ENCODE measurements around the gene PARM1. TPM values are rescaled to one million over a fixed set of nuclear protein-coding genes. Genes with fewer than 3 reads are reported as not detected.

PARM1 gene
- polyA plus RNA-seq, 3 donors: 0.06 to 0.54 (median 0.27) TPM

DNA sequence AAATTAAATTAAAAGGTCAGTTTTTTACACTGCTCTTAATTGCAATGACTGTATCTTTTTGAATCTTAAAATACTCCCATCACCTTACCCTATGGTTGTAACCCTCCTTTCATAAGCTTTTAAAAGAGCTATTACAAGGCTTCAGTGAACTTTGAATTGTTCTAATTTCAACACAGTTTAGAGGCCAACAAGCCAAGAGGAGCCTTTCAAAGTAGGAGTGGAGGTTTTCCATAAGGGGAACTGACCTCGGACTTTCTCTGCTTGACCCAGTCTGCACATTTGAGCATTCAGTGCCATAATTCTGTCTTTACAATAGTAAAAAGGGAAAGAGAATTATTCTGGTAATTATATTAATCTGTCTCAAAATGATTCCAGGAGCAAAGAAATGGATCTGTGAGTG lies 98.9 kb downstream of the PARM1 start:
- Histone ChIP-seq H3K79me2 (ENCODE audit: insufficient read depth, low read length) (no peaks in the 10 kb centered on the region), H3K9ac (ENCODE audit: insufficient read depth, low read length, poor library complexity, severe bottlenecking) (no peak overlapping the region), H3K36me3 (replicated peaks in 1 of 2; ENCODE audit: control insufficient read depth in 1 of 2, insufficient read depth in 2 of 2, low read length in 2 of 2) (no peaks in the 10 kb centered on the region), H3K4me1 (ENCODE audit: control insufficient read depth in 1 of 2, insufficient read depth in 2 of 2, low read length in 2 of 2) (peaks cover 41 to 45% of the 10 kb centered on the region in 2 donors), H3K27me3 (ENCODE audit: control insufficient read depth in 2 of 2, insufficient read depth in 2 of 2, low read length in 2 of 2) (no peaks in the 10 kb centered on the region), H3K4me2 (replicated peaks; ENCODE audit: extremely low read depth, low read length, poor library complexity, severe bottlenecking) (no peak overlapping the region), H2AFZ (ENCODE audit: insufficient read depth, low read depth, low read length, poor library complexity, severe bottlenecking) (no peak overlapping the region), H4K20me1 (ENCODE audit: insufficient read depth, low read length) (no peaks in the 10 kb centered on the region), H3K27ac (ENCODE audit: low read depth in 1 of 2, low read length in 2 of 2) (no peak overlapping the region), H3K9me3 (replicated peaks in 1 of 2; ENCODE audit: control insufficient read depth in 1 of 2, insufficient read depth in 1 of 2, low read length in 2 of 2) (no peaks in the 10 kb centered on the region), H3K4me3 (replicated peaks in 1 of 3; ENCODE audit: low read depth in 2 of 3, low read length in 3 of 3) (no peak overlapping the region)
- Mint-ChIP-seq H3K4me1 (peaks cover 37% of the 10 kb centered on the region), H3K9me3 (peaks cover 0 to 9% (median 4%) of the 10 kb centered on the region in 7 donors), H3K27me3 (ENCODE audit: low read depth in 3 of 3) (peaks cover 0 to 4% (median 3%) of the 10 kb centered on the region in 3 donors), H3K27ac (no peak overlapping the region), H3K4me3 (no peak overlapping the region), H3K36me3 (no peaks in the 10 kb centered on the region)
- TF ChIP-seq, protein P1, sequence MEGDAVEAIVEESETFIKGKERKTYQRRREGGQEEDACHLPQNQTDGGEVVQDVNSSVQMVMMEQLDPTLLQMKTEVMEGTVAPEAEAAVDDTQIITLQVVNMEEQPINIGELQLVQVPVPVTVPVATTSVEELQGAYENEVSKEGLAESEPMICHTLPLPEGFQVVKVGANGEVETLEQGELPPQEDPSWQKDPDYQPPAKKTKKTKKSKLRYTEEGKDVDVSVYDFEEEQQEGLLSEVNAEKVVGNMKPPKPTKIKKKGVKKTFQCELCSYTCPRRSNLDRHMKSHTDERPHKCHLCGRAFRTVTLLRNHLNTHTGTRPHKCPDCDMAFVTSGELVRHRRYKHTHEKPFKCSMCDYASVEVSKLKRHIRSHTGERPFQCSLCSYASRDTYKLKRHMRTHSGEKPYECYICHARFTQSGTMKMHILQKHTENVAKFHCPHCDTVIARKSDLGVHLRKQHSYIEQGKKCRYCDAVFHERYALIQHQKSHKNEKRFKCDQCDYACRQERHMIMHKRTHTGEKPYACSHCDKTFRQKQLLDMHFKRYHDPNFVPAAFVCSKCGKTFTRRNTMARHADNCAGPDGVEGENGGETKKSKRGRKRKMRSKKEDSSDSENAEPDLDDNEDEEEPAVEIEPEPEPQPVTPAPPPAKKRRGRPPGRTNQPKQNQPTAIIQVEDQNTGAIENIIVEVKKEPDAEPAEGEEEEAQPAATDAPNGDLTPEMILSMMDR (IDR thresholded peaks at IDR 0.05): no peak
- intact Hi-C loops (cut with micrococcal nuclease): no loop called here
- DNase-seq: no peak
- no CpG with 5 or more reads among the region's 1 CpG for WGBS (ENCODE audit: insufficient coverage)

DNA sequence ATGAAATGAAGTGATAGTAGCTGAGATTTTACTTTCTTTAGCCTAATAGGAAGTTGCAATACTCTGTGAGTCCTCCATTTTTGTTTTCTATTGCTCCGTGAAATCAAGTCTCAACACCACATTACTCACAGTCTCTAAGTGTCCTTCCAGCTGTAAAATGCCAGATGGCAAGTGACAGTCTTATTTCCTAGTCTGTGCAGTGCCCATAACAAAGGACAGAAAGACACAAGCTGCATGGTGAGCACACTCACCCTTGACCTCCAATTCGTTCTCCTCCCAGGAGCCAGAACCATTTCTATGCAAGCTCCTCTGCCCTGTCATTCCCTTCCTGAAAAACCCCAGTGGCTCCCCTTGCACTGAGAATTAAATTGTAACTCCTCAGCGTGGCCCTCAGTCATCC lies 101.6 kb downstream of the PARM1 start:
- Histone ChIP-seq H3K9ac (ENCODE audit: insufficient read depth, low read length, poor library complexity, severe bottlenecking) (no peak overlapping the region), H3K4me3 (replicated peaks in 1 of 3; ENCODE audit: low read depth in 2 of 3, low read length in 3 of 3) (no peak overlapping the region), H4K20me1 (ENCODE audit: insufficient read depth, low read length) (no peaks in the 10 kb centered on the region), H3K9me3 (replicated peaks in 1 of 2; ENCODE audit: control insufficient read depth in 1 of 2, insufficient read depth in 1 of 2, low read length in 2 of 2) (no peaks in the 10 kb centered on the region), H3K4me1 (ENCODE audit: control insufficient read depth in 1 of 2, insufficient read depth in 2 of 2, low read length in 2 of 2) (peaks cover 45% of the 10 kb centered on the region in 2 donors), H3K36me3 (replicated peaks in 1 of 2; ENCODE audit: control insufficient read depth in 1 of 2, insufficient read depth in 2 of 2, low read length in 2 of 2) (no peaks in the 10 kb centered on the region), H3K4me2 (replicated peaks; ENCODE audit: extremely low read depth, low read length, poor library complexity, severe bottlenecking) (no peak overlapping the region), H2AFZ (ENCODE audit: insufficient read depth, low read depth, low read length, poor library complexity, severe bottlenecking) (peak overlapping the region; percentile 36), H3K27me3 (ENCODE audit: control insufficient read depth in 2 of 2, insufficient read depth in 2 of 2, low read length in 2 of 2) (no peaks in the 10 kb centered on the region), H3K79me2 (ENCODE audit: insufficient read depth, low read length) (no peaks in the 10 kb centered on the region), H3K27ac (ENCODE audit: low read depth in 1 of 2, low read length in 2 of 2) (peak overlapping the region in 1 of 2 donors; percentile 24)
- WGBS (ENCODE audit: insufficient coverage): 91% methylated on average over 2 of the region's 3 CpGs
- H3K4me3 Mint-ChIP-seq: peak overlapping the region in 1 of 2 donors; percentile 2
- peak overlapping the region in 3 of 7 donors; percentile 4 to 76 (median 20) for H3K27ac Mint-ChIP-seq
- H3K27me3 Mint-ChIP-seq (ENCODE audit: low read depth in 3 of 3): no peaks in the 10 kb centered on the region
- H3K4me1 Mint-ChIP-seq: peaks cover 43% of the 10 kb centered on the region
- H3K36me3 Mint-ChIP-seq: no peaks in the 10 kb centered on the region
- intact Hi-C loops (cut with micrococcal nuclease): no loop called here
- no peak for DNase-seq
- H3K9me3 Mint-ChIP-seq: peaks cover 0 to 13% (median 6%) of the 10 kb centered on the region in 7 donors
- TF ChIP-seq, protein P1 (IDR thresholded peaks at IDR 0.05): no peak
